Ovary (tissue), 3 donors: ENCODE results near the gene CRYGN.

Experiments used
- CTCF ChIP-seq, 3 donors: fragments of 450-650 bp in 2 of 3; fragments of 200-600 bp in 1 of 3; IDR thresholded peaks; one replicate each; pipeline versions ENCODE4 v1.5.1 to v1.8.0; 2016 to 2022; ENCODE audit warnings: antibody characterized with exemption in 3 of 3, mild to moderate bottlenecking in 1 of 3
- POLR2A ChIP-seq: fragments of 450-650 bp; IDR thresholded peaks from one replicate; pipeline ENCODE4 v1.6.1; 2017; ENCODE audit warnings: antibody characterized with exemption, mild to moderate bottlenecking, moderate library complexity
- donor health status: DM: no; HTN: no; CAD: no.

- no peak for TF ChIP-seq POLR2A
- no peak for TF ChIP-seq CTCF (IDR thresholded peaks at IDR 0.05)
These were observed 28.5 kb upstream of the CRYGN start for GRCh38 chr7:151468217-151469018.
